SH-SY5Y (cell line): ENCODE measurements around the gene CLTA.

Source experiments
- GATA2 ChIP-seq: IDR thresholded peaks from 2 replicates; pipeline ENCODE4 v1.6.1; 2011; ENCODE audit warnings: mild to moderate bottlenecking, low read depth, low read length
- GATA3 ChIP-seq: IDR thresholded peaks from 2 replicates; pipeline ENCODE4 v1.6.1; 2011; ENCODE audit warnings: low read depth, mild to moderate bottlenecking, low read length, moderate library complexity

- TF ChIP-seq GATA3 (no peak), GATA2 (no peak)
Measured at GRCh38 chr9:36164989-36165388, 25.7 kb upstream of the CLTA start.
